AG04449 (cell line): ENCODE data around the gene ENKD1.

Source experiments
- CTCF ChIA-PET: fragments of 350-600 bp; formaldehyde crosslinking; extraction: SDS; loops from one replicate; lab custom pipeline; 2021; ENCODE audit warnings: antibody characterized with exemption; lab: Yijun Ruan, JAX
- POLR2A ChIA-PET: fragments of 400-600, 350-600 bp; formaldehyde crosslinking; extraction: SDS; loops from one replicate; lab custom pipeline; 2020; ENCODE audit warnings: antibody characterized with exemption, inconsistent platforms; lab: Yijun Ruan, JAX
- DNase-seq: peaks from one replicate; pipeline ENCODE4 v3.0.0-alpha.2; 2010; ENCODE audit warnings: low read depth, low spot score
- H3K4me3 ChIP-seq: 2 replicates; pipeline ENCODE4 v1.5.1; 2011; ENCODE audit warnings: low read depth, mild to moderate bottlenecking, control low read depth, low read length
- TF ChIP-seq, protein P1 (sequence below): IDR thresholded peaks from one replicate; pipeline ENCODE4 v1.5.1; 2011; ENCODE audit warnings: mild to moderate bottlenecking, moderate library complexity, low read length, control low read depth, inconsistent platforms; ENCODE audit not compliant: insufficient read depth; ENCODE audit errors: missing control alignments

ENKD1 gene

DNA sequence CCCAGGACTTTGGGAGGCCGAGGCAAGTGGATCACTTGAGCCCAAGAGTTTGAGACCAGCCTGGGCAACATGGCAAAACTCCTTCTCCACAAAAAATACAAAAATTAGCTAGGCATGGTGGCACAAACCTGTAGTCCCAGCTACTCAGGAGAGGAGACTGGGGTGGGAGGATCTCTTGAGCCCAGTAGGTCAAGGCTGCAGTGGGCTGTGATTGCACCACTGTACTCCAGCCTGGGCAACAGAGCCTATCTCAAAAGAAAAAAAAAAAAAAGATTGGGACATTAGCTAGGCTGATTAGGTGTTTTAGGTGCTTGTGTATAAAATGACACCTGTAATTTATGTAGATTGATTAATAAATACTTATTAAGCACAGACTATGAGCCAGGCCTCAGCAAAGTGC lies 42.5 kb upstream of the ENKD1 start:
- no peak for DNase-seq
- no peak overlapping the region for H3K4me3 ChIP-seq
- TF ChIP-seq, protein P1, sequence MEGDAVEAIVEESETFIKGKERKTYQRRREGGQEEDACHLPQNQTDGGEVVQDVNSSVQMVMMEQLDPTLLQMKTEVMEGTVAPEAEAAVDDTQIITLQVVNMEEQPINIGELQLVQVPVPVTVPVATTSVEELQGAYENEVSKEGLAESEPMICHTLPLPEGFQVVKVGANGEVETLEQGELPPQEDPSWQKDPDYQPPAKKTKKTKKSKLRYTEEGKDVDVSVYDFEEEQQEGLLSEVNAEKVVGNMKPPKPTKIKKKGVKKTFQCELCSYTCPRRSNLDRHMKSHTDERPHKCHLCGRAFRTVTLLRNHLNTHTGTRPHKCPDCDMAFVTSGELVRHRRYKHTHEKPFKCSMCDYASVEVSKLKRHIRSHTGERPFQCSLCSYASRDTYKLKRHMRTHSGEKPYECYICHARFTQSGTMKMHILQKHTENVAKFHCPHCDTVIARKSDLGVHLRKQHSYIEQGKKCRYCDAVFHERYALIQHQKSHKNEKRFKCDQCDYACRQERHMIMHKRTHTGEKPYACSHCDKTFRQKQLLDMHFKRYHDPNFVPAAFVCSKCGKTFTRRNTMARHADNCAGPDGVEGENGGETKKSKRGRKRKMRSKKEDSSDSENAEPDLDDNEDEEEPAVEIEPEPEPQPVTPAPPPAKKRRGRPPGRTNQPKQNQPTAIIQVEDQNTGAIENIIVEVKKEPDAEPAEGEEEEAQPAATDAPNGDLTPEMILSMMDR, result no peak
- ChIA-PET CTCF (interaction anchor here (0.9 kb wide), 1 partner anchor 41 kb away, joined by 3 read pairs; no protein-coding TSS in a partner anchor), POLR2A (no interaction called here)

DNA sequence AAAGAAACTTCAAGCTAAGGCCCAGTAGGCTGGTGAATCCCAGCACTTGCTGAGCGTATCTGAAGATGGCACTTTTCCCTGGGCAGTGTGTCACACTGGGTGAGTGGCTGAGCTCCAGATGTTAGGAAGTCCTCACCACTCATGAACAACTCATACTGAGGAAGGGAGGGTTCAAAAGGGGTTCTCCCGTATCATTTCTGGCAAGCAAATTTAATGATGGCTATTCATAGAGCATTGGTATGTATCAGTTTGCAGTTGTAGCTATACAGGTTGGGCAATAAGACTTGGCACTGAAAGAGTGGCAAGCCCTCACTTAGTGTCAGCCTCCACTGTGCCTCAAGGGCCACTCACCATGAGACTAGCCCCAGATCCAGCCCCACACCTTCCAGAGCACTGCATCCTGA lies 41.8 kb upstream of the ENKD1 start:
- ChIA-PET POLR2A (no interaction called here), CTCF (interaction anchor here (1.0 kb wide), 1 partner anchor 40 kb away, joined by 4 read pairs; no protein-coding TSS in a partner anchor)
- TF ChIP-seq, protein P1, result no peak
- DNase-seq, result no peak
- H3K4me3 ChIP-seq, result no peak overlapping the region

DNA sequence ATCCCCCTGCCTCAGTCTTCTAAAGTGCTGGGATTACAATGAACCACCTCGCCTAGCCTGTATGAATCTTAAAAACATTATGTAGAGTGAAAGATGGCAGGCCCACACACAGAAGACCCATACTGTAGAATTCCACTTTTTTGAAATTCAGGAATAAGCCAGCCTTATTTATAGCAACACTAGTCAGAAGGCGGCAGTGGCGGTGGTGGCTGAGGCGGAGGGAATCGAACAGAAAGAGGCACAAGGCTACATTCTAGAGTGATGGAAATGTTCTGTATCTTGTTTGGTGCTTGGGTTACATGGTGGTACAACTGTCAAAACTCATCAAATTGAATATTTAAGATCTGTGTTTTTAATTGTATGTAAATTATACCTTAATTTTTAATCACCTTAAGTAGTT lies 41.2 kb upstream of the ENKD1 start:
- CTCF ChIA-PET, result interaction anchor here (1.0 kb wide), 1 partner anchor 40 kb away, joined by 4 read pairs; no protein-coding TSS in a partner anchor
- POLR2A ChIA-PET, result no interaction called here
- H3K4me3 ChIP-seq, result no peak overlapping the region
- DNase-seq, result no peak
- TF ChIP-seq, protein P1, result no peak

DNA sequence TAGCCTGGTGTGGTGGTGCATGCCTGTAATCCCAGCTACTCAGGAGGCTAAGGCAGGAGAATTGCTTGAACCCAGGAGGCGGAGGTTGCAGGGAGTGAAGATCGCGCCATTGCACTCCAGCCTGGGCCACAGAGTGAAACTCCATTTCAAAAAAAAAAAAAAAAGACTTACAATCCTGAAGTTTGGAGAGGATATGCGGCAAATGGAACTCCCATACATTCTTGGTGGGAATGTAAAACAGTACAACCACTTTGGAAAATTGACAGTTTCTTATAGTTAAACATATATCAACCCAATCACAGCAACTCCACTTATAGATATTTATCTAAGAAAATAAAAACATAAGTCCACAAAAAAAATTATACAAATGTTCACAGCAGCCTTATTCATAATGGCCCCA lies 40.7 kb upstream of the ENKD1 start:
- no peak overlapping the region for H3K4me3 ChIP-seq
- ChIA-PET CTCF (no interaction called here), POLR2A (no interaction called here)
- no peak for DNase-seq
- TF ChIP-seq, protein P1, result no peak

DNA sequence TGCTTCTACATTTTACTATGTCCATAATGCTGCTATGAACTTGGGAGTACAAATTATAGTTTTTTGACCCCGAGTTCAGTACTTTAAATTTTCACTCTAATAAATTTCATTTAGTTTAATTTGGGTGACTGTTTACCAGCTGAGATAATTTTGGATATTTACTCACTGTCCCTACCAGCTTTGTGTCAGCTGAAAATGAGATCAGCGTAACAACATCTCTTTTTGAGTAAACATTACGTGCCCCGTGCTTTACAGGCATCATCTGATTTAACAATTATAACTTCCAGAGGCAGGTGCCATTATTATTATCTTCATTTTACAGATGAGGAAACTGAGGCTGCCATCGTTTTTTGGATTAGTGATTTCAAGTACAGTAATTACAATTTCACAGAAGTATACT lies 37.6 kb upstream of the ENKD1 start:
- TF ChIP-seq, protein P1, result no peak
- ChIA-PET CTCF (interaction anchor here (0.9 to 1.0 kb wide), 2 partner anchors 9 to 180 kb away, joined by 3 to 4 read pairs; no protein-coding TSS in a partner anchor), POLR2A (no interaction called here)
- DNase-seq, result no peak
- H3K4me3 ChIP-seq, result no peak overlapping the region

DNA sequence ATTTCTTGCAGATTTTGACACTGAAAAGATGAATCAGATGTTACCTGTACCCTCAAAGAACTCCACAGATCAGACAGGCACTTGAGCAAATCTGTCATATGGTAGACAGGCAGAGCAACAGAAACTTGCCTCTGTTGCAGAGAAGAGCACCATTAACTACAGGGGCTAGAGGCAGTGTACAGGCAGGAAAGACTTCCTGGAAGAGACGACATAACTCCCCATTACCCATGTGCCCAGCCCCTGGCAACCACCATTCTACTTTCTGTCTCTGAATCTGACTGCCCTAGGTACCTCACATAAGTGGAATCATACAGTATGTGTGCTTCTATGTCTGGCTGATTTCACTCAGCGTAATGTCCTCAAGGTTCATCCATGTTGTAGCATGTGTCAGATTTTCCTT lies 37.1 kb upstream of the ENKD1 start:
- DNase-seq, result no peak
- no peak overlapping the region for H3K4me3 ChIP-seq
- CTCF ChIA-PET, result interaction anchor here (0.9 to 1.0 kb wide), 2 partner anchors 8 to 180 kb away, joined by 3 to 4 read pairs; no protein-coding TSS in a partner anchor
- TF ChIP-seq, protein P1, result no peak
- POLR2A ChIA-PET, result no interaction called here
